Measurements from ENCODE around the gene ITPR3.

DNA sequence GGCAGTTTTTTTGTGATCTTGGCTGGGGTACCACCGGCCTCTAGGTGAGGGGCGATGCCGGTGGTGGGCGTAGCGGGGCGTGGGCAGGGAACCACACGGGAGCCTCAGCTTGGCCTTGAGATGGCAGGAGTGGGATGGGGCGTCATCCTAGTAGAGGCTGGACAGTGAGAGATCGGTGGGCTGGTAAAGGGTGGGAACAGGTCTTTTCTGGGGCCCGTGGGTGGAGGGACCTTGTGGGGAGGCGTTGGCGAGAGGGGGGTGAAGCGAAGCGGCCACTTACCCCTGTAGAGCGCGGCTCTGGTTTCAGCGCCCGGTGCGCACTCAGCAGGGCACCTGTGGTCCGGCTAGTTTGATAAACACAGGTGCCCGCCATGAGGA lies 12.0 kb downstream of the ITPR3 start:
- TF ChIP-seq, protein P1, sequence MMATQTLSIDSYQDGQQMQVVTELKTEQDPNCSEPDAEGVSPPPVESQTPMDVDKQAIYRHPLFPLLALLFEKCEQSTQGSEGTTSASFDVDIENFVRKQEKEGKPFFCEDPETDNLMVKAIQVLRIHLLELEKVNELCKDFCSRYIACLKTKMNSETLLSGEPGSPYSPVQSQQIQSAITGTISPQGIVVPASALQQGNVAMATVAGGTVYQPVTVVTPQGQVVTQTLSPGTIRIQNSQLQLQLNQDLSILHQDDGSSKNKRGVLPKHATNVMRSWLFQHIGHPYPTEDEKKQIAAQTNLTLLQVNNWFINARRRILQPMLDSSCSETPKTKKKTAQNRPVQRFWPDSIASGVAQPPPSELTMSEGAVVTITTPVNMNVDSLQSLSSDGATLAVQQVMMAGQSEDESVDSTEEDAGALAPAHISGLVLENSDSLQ (IDR thresholded peaks at IDR 0.05), result no peak
- TF ChIP-seq SUZ12 (IDR thresholded peaks at IDR 0.05), result no peak
- no peak for TF ChIP-seq ELF4 (IDR thresholded peaks at IDR 0.05)
- TF ChIP-seq ARNT (IDR thresholded peaks at IDR 0.05), result no peak
- TF ChIP-seq SP1 (IDR thresholded peaks at IDR 0.05), result no peak
- no peak for TF ChIP-seq FOXM1 (IDR thresholded peaks at IDR 0.05; ENCODE audit: borderline replicate concordance)
- no peak for TF ChIP-seq FOXK2 (IDR thresholded peaks at IDR 0.05)
- TF ChIP-seq LEF1 (IDR thresholded peaks at IDR 0.05; ENCODE audit: borderline replicate concordance), result no peak

All from HEK293T (cell line).